Eye (tissue), 1 donor: Measurements from ENCODE around the gene NHS.
A peak's percentile ranks its signal among the peaks of the same experiment; 100 is the strongest.

ENCODE experiments used
- DNase-seq: peaks from one replicate; pipeline ENCODE4 v3.0.0-alpha.2; 2015

NHS gene

DNA sequence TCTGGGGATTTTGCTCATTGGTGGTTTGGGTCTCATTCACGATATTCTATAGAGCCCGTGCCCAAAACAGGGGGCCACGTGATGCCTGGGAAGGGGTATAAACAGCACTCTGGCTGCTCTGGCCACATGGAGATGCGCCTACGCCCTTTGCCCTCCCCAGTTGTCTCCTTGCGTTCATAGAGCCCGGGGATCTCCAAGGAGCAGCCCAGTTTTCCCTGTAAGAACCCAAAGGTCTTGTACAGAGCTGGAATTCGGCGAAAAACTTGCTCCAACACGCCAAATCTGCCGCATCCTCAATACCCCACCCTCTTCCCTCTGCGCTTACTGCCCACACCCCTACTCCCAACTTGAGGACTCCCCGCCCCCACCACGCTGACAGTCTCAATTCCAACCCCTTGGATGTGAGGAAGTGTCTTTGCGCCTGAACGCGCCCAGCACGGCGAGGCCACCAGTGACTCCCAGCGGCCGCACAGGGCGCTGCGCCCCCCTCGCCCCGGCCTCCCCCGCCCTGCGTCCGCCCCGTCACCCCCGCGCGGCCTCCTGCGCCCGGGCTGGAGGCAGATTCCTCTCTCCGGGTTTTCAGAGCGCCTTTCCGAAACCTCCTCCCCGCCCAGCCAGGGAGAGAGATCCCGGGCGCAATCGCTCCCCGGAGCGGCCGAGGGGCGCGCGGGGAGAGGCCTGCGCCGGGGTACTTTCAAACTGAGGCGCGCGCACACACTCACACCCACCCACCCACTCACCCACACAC, at the start of gene NHS:
NHS (plus strand) TSS at position 582 of the 748 bp plus-strand sequence. CDS start 558 bp downstream, outside the sequence.
- peak; percentile 90 for DNase-seq

GRCh38 chrX:17328837-17329236, 46.2 kb upstream of the NHS start:
- DNase-seq, result no peak

GRCh38 chrX:17336377-17336776, 38.6 kb upstream of the NHS start:
- DNase-seq, result peak; percentile 1

GRCh38 chrX:17355976-17356375, 19.0 kb upstream of the NHS start:
- DNase-seq, result no peak

DNA sequence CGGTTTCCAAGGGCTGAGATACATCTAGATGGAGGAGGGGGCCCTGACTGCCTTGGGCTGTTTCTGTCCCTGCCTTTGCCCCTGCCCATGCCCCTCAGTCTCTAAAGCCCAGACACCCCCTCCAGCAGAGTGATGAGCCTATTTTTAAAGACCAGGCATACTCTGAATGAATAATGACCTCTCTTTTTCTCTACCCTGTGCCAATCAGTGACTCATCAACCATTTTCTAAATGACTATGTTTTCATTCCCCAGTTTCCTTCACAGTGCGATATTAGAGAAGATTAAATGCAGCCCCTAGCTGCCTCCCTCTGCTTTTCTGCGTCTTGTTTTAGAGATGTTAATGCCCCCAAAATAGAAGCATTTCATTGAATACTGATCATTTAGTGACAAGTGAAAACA, 15.5 kb upstream of the NHS start:
- DNase-seq, result no peak

- DNase-seq, result peak; percentile 9
Observed at GRCh38 chrX:17361620-17362019, 13.4 kb upstream of the NHS start.

GRCh38 chrX:17368002-17368401, 7.0 kb upstream of the NHS start:
- DNase-seq, result no peak

DNA sequence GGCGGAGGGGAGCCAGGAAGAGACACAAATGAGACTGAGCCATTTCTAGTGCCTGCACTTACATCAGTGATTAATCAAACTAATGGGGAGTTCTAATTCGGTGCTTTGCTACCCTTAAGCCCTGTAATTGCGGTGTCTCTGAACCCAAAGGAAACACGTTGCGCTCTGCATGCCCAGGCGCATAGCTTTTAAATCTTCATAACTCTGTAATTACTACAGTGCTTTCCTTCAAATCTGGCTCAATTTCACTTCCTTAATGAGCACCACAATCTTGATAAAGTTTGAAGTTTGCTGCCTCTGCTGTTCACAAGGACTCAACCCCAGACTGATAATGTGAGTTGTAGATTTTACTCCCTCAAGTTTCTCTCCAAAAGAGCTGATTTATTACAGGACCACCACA, 5.7 kb upstream of the NHS start:
- no peak for DNase-seq

GRCh38 chrX:17370191-17370590, 4.8 kb upstream of the NHS start:
- no peak for DNase-seq

DNA sequence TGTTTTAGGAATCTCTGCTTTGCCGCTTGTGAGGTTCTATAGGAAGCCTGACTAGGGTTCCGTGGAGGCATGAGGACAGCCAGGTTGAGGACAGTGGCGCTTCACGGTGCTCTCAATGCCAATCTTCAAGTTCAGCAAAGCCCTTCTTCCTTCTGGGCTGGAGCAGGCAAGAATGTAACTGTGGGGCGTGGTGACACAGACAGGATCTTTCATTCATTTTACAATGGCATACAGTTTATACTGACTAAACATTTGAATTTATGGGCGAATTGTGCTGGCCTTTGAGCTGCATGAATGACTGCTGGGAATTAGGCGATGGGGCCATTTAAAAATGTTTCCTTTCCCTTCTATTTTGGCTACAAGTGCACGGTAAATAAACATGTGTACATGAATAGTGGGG, 2.9 kb upstream of the NHS start:
- DNase-seq, result no peak

DNA sequence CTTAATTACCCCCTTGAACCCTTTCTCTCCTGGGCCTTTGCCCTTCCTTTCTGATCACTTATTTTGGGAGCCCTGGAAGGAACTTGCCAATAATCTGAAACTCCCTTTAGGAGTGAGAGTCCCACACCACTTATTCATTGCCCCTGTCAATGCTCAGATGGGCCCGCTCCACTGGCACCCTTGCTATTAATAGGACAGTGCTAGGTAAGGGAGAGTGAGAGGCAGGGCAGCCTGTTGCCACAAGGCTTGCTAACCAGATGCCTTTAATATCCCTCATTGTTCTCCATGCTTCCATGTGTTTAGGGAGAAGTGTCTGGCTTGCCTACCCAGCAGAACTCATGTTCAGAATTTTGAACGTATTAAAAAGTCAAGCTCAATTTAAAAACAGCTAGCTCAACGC, 1.7 kb upstream of the NHS start:
- DNase-seq, result no peak

- peak; percentile 61 for DNase-seq
Observed at GRCh38 chrX:17375367-17375636, 302 bp downstream of the NHS start.

- DNase-seq, result no peak
Observed at GRCh38 chrX:17375637-17376430, 834 bp downstream of the NHS start.

GRCh38 chrX:17376431-17377077, 1.6 kb downstream of the NHS start:
- DNase-seq, result peak; percentile 60

DNA sequence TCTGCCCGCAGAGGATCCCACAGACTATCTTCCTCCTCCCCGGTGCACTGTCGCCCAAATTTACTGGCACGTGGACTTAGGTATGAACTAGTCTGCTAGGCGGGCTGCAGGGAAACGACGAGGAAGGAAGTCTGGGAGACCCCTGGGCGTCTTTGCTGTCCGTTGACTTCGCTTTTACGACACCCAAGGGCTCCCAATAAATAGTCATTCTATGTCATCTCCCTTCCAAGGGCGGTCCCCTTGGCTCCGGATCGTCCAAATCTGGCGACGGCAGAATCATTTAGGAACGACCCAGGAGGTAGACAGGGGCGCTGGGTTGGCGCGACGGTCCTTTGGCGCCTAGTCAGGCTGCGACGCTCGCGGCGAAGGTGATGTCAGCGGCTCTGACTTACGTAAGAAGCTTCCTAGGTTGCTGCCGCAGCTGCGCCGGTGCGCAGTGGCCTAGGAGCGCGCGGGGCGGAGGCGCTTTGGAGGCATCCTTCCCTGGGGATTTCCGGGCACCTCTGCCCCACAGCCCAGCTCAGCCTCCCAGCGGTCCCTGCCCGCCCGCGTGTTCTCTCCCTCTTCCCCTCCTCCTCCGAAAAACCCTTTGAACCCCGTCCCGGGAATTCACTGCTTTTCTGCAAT, 2.2 kb downstream of the NHS start:
- peak; percentile 65 for DNase-seq

DNA sequence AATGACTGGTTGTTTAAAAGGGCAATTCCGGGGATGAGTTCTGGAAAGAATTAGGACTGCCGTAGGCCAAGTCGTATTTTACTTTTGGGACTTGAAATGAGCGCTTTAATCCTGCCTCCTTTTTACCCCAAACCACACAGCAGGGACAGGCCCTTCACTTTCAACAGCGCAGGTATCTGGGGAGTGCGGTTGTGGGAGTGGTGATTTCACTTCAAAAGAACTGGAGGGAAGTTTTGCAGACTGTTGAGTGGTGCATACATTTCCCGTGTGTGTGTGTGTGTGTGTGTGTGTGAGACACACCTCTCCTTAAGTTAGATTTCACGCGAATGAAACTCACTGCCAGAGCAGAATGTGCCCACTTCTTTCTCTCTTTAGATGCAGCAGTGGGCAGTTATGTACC, 2.8 kb downstream of the NHS start:
- no peak for DNase-seq

DNA sequence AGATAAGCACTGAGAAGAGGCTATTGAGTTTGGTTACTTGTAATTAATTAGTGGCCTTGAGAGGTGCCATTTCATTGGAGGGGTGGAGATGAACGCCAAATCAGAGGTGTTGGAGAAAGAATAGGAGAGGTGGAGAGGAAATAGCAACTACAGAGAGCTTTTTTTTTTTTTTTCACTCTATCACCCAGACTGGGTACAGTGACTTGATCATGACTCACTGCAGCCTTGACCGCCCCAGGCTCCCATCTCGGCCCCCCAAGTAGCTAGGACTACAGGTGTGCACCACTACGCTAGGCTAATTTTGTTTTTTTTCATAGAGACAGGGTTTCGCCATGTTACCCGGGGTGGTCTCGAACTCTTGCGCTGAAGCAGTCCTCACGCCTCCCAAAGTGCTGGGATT, 5.2 kb downstream of the NHS start:
- no peak for DNase-seq

GRCh38 chrX:17390419-17390850, 15.4 kb downstream of the NHS start:
- DNase-seq, result no peak

GRCh38 chrX:17395154-17395553, 20.2 kb downstream of the NHS start:
- DNase-seq, result no peak

DNA sequence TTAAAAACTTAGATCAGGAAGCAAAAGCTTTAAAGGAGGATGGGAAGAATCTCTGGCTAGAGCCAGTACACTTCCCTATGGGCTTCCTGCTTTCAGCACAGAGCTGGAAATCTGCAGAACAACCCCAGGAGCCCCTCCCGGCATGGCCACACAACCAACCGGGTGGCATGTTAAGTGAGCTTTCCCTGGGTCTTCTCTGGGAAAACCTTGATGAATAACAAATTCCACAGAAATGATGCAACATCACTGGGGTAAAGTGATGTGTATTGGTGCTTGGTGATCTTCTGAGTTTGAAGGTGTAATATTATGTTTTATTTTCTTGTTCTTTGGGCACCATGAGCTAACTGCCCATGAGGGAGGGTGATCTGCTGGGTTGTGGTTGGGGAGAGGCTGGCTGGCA, 22.1 kb downstream of the NHS start:
- DNase-seq, result no peak

- no peak for DNase-seq
Observed at GRCh38 chrX:17403189-17403691, 28.2 kb downstream of the NHS start.

DNA sequence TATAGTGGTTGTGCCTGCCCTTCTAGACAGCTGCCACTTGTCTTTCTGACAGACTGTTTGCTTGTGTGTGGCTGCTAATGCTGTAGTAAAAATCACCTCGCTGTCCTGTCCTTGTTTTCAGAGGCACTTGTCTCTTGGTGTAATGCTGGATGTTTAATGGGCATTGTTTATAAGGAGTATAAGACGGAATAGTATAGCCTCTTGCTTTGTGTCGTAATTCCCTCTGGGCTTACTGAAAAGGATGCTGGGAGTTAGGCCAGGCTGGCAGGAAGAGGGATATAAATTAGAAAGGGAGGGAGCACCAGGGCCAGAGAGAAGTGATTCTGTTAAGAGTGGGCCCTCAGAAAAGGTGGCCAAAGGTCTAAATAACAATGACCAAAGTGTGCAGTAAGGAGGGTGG, 29.0 kb downstream of the NHS start:
- no peak for DNase-seq

DNA sequence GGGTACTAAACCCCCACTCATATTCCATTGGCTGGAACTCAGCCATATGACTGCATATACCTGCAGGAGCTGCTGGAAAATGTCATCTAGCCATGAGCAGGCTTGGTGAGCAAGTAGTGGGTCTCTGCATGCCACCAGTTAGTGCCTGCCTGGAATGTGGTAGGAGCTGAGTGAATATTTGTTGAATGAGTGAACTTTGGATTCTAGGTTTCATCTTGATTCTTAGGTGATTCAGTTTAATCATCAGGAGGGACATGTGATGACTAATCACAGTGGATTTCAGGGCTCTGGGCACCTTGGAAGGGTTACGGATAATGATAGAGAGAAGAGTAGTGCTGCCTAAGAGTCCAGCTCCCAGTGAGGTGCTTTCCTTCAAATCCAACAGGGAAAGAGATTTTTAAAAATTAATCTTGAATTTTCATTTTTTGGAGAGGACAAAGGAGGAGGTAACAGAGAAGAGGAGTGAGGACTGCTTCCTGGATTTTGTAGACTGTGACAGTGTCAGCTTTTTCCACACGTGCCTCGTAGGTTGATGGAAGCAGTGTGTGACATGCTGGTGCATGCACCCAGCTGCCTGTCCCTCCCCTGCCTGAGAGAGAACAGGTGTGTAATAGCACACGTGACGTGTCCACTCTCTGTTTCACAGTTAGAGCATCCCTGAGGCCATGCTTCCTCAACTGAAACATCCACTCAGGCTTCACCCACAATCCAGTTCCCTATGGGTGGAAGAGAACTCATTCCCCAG, 30.4 kb downstream of the NHS start:
- no peak for DNase-seq
